ENCODE results near the gene PLEKHA1. TPM values are rescaled to one million over a fixed set of nuclear protein-coding genes. Genes with fewer than 3 reads are reported as not detected.

Gene PLEKHA1
- total RNA-seq, 4 donors from 2014 or later = 51.4 to 101 (median 62.1) TPM

GRCh38 chr10:122375679-122376160 is 1.2 kb downstream of the PLEKHA1 start:
- intact Hi-C loops (cut with DNase I) = no loop called here
- 3% methylated on average over 7 of the region's 7 CpGs for WGBS
- Histone ChIP-seq H3K9me3 (no peaks in the 10 kb centered on the region), H3K4me1 (peaks cover 35 to 70% (median 69%) of the 10 kb centered on the region in 4 donors), H3K36me3 (no peaks in the 10 kb centered on the region), H3K27ac (replicated peaks in 1 of 4) (peak overlapping the region; percentile 98 to 100 (median 100)), H3K4me3 (peak overlapping the region; percentile 82 to 98 (median 96)), H3K27me3 (no peaks in the 10 kb centered on the region)
- TF ChIP-seq POLR2AphosphoS5 (IDR thresholded peaks at IDR 0.05) = no peak
- TF ChIP-seq CTCF (IDR thresholded peaks at IDR 0.05) = no peak
- no peak for TF ChIP-seq EP300 (IDR thresholded peaks at IDR 0.05)
- TF ChIP-seq POLR2A (IDR thresholded peaks at IDR 0.05; ENCODE audit: low read depth) = no peak
- DNase-seq (ENCODE audit: extremely low spot score) = no peak

GRCh38 chr10:122376364-122376961 is 2.0 kb downstream of the PLEKHA1 start:
- no peaks in the 10 kb centered on the region for H3K36me3 ChIP-seq
- DNase-seq (ENCODE audit: extremely low spot score) = no peak
- intact Hi-C loops (cut with DNase I) = no loop called here
- TF ChIP-seq EP300 (IDR thresholded peaks at IDR 0.05) = no peak
- no peak for TF ChIP-seq CTCF (IDR thresholded peaks at IDR 0.05)
- TF ChIP-seq POLR2AphosphoS5 (IDR thresholded peaks at IDR 0.05) = no peak
- TF ChIP-seq POLR2A (IDR thresholded peaks at IDR 0.05; ENCODE audit: low read depth) = no peak
- peaks cover 37 to 70% (median 62%) of the 10 kb centered on the region in 4 donors for H3K4me1 ChIP-seq
- H3K27ac ChIP-seq (replicated peaks in 1 of 4) = no peak overlapping the region
- H3K27me3 ChIP-seq = no peaks in the 10 kb centered on the region
- H3K4me3 ChIP-seq = peak overlapping the region; percentile 82 to 98 (median 96)
- WGBS = 75% methylated on average over 11 of the region's 11 CpGs
- H3K9me3 ChIP-seq = no peaks in the 10 kb centered on the region

- H3K36me3 ChIP-seq = no peaks in the 10 kb centered on the region
- DNase-seq (ENCODE audit: extremely low spot score) = no peak
- 98% methylated on average over 5 of the region's 5 CpGs for WGBS
- H3K27ac ChIP-seq (replicated peaks in 1 of 4) = no peak overlapping the region
- H3K27me3 ChIP-seq = no peaks in the 10 kb centered on the region
- H3K9me3 ChIP-seq = no peaks in the 10 kb centered on the region
- intact Hi-C loops (cut with DNase I) = no loop called here
- TF ChIP-seq POLR2AphosphoS5 (IDR thresholded peaks at IDR 0.05) (no peak), POLR2A (IDR thresholded peaks at IDR 0.05; ENCODE audit: low read depth) (no peak), EP300 (IDR thresholded peaks at IDR 0.05) (no peak), CTCF (IDR thresholded peaks at IDR 0.05) (no peak)
- H3K4me3 ChIP-seq = no peak overlapping the region
- H3K4me1 ChIP-seq = peaks cover 20 to 48% (median 39%) of the 10 kb centered on the region in 4 donors
These were observed 4.5 kb downstream of the PLEKHA1 start for GRCh38 chr10:122379041-122379440.

- TF ChIP-seq CTCF (IDR thresholded peaks at IDR 0.05) (no peak), EP300 (IDR thresholded peaks at IDR 0.05) (no peak), POLR2AphosphoS5 (IDR thresholded peaks at IDR 0.05) (no peak), POLR2A (IDR thresholded peaks at IDR 0.05; ENCODE audit: low read depth) (no peak)
- WGBS = 93% methylated on average over 2 of the region's 2 CpGs
- Histone ChIP-seq H3K4me1 (peaks cover 20 to 47% (median 38%) of the 10 kb centered on the region in 4 donors), H3K36me3 (no peaks in the 10 kb centered on the region), H3K9me3 (no peaks in the 10 kb centered on the region), H3K27me3 (no peaks in the 10 kb centered on the region), H3K4me3 (no peak overlapping the region), H3K27ac (replicated peaks in 1 of 4) (no peak overlapping the region)
- no peak for DNase-seq (ENCODE audit: extremely low spot score)
- intact Hi-C loops (cut with DNase I) = no loop called here
These were observed 5.0 kb downstream of the PLEKHA1 start for GRCh38 chr10:122379537-122379936.
